Thoracic aorta (tissue), 2 donors: ENCODE results near the gene SETD6. TPM values are rescaled to one million over a fixed set of nuclear protein-coding genes. Genes with fewer than 3 reads are reported as not detected.

Source experiments
- ATAC-seq: fragments of 150-250 bp; one replicate; pipeline ENCODE4 v1.8.0; 2017; ENCODE audit warnings: low read depth; ENCODE audit not compliant: insufficient number of reproducible peaks, low FRiP score
- DNase-seq: peaks from one replicate; pipeline ENCODE4 v3.0.0-alpha.2; 2020; ENCODE audit warnings: low spot score
- H3K27ac ChIP-seq, 2 donors: fragments of 200-600 bp; sonication (generic); 1 replicate in 1 of 2; 2 replicates in 1 of 2; pipeline ENCODE4 v1.5.1; 2016; ENCODE audit warnings: mild to moderate bottlenecking in 2 of 2, moderate library complexity in 2 of 2
- H3K27me3 ChIP-seq: fragments of 200-600 bp; sonication (generic); replicated peaks from 2 replicates; pipeline ENCODE4 v1.6.0; 2016; ENCODE audit warnings: mild to moderate bottlenecking; ENCODE audit not compliant: insufficient read depth
- H3K36me3 ChIP-seq: fragments of 200-600 bp; sonication (generic); one replicate; pipeline ENCODE4 v1.5.1; 2016
- H3K4me1 ChIP-seq, 2 donors: fragments of 200-600 bp; sonication (generic); 1 replicate in 1 of 2; 2 replicates in 1 of 2; pipeline versions ENCODE4 v1.5.1 to v1.6.0; 2016; ENCODE audit warnings: low read depth in 2 of 2, mild to moderate bottlenecking in 1 of 2; ENCODE audit not compliant: control insufficient read depth in 1 of 2
- H3K4me3 ChIP-seq: fragments of 200-600 bp; sonication (generic); 2 replicates; pipeline ENCODE4 v1.5.1; 2016; ENCODE audit warnings: mild to moderate bottlenecking
- H3K9me3 ChIP-seq: fragments of 200-600 bp; sonication (generic); 2 replicates; pipeline ENCODE4 v1.5.1; 2016
- total RNA-seq, 2 donors: library from RNA; depleted of rRNA; stranded (reverse); fragments of >200 nt; gene quantifications; one replicate each; pipeline versions ENCODE4 v1.1.0 to v1.2.3, GENCODE V29; 2016
- TF ChIP-seq, protein P1 (sequence below): fragments of 200-600 bp; sonication (generic); IDR thresholded peaks from one replicate; pipeline ENCODE4 v1.5.1; 2019; ENCODE audit warnings: antibody characterized with exemption

The SETD6 gene
- total RNA-seq, 2 donors from 2014 or later: 19.2 to 47.3 TPM

DNA sequence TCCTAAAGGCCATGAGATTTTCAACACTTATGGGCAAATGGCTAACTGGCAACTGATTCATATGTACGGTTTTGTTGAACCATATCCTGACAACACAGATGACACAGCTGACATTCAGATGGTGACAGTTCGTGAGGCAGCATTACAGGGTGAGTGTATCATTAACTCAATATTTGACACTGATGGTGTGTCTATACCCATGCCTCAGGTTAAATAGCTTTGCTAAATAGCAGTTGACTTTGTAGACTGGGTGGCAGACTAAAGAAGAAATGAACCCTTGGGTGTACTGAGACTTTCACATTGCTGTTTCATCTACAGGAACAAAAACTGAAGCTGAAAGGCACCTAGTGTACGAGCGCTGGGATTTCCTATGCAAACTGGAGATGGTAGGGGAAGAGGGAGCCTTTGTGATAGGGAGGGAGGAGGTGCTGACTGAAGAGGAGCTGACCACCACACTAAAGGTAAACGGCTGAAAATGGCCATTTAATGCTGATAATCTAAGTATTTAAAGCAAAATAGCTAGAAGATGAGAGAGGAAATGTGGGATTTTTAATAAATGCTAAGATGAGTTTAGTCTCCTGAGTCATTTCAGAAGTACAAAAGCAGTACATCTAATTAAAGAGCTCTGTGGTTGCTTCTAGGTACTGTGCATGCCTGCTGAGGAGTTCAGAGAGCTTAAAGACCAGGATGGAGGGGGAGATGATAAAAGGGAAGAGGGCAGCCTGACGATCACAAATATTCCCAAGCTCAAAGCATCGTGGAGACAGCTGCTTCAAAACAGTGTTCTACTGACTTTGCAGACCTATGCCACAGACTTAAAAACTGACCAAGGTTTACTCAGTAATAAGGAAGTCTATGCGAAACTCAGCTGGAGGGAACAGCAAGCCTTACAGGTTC lies 3.0 kb downstream of the SETD6 start:
- H3K27ac ChIP-seq: no peak overlapping the region
- no peak for ATAC-seq
- TF ChIP-seq, protein P1, sequence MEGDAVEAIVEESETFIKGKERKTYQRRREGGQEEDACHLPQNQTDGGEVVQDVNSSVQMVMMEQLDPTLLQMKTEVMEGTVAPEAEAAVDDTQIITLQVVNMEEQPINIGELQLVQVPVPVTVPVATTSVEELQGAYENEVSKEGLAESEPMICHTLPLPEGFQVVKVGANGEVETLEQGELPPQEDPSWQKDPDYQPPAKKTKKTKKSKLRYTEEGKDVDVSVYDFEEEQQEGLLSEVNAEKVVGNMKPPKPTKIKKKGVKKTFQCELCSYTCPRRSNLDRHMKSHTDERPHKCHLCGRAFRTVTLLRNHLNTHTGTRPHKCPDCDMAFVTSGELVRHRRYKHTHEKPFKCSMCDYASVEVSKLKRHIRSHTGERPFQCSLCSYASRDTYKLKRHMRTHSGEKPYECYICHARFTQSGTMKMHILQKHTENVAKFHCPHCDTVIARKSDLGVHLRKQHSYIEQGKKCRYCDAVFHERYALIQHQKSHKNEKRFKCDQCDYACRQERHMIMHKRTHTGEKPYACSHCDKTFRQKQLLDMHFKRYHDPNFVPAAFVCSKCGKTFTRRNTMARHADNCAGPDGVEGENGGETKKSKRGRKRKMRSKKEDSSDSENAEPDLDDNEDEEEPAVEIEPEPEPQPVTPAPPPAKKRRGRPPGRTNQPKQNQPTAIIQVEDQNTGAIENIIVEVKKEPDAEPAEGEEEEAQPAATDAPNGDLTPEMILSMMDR: no peak
- DNase-seq: no peak
- H3K9me3 ChIP-seq: no peaks in the 10 kb centered on the region
- H3K27me3 ChIP-seq: no peaks in the 10 kb centered on the region
- H3K36me3 ChIP-seq: peaks cover 54% of the 10 kb centered on the region
- peaks cover 4 to 15% of the 10 kb centered on the region in 2 donors for H3K4me1 ChIP-seq
- no peak overlapping the region for H3K4me3 ChIP-seq

DNA sequence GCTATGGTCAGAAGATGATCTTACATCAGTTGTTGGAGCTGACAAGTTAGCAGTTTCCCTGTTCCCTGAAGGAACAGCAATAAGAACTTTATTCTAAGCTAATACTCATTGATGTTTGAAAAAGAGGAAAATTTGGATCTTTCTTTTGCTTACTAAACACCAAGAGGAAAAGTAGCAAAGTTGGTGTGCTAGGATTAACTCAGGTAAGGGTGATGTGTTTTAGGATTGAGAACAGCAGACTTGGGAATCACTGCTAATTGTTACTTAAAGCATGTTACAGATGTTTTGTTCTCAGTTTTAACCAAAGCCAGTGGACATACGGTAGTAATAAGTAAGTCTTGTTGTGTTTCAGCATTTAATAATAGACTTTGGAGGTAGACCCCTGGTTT lies 3.7 kb downstream of the SETD6 start:
- no peak overlapping the region for H3K27ac ChIP-seq
- peaks cover 4 to 15% of the 10 kb centered on the region in 2 donors for H3K4me1 ChIP-seq
- H3K27me3 ChIP-seq: no peaks in the 10 kb centered on the region
- peaks cover 60% of the 10 kb centered on the region for H3K36me3 ChIP-seq
- ATAC-seq (no peak), DNase-seq (no peak)
- H3K4me3 ChIP-seq: no peak overlapping the region
- TF ChIP-seq, protein P1: no peak
- no peaks in the 10 kb centered on the region for H3K9me3 ChIP-seq

DNA sequence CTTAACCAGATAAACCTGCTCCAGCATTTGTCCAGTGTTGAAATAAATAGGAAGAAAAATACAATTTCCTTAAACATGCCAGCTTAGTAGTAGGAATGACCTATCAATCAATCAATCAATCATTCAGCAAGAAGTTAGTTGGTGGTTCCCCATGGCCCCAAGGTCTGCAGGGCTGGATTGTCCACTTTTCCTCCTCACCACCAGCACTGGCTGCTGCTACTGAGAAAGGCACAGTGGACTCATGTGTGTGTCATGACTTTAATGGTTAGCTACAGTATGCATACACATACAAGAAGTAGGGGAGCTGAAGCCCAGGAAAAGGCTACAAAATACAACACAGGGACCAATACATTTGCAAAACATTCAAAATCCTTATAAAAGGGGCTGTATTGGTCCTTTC lies 4.4 kb downstream of the SETD6 start:
- H3K9me3 ChIP-seq: no peaks in the 10 kb centered on the region
- H3K4me1 ChIP-seq: peaks cover 4 to 11% of the 10 kb centered on the region in 2 donors
- TF ChIP-seq, protein P1: no peak
- no peak overlapping the region for H3K27ac ChIP-seq
- no peak for ATAC-seq
- no peaks in the 10 kb centered on the region for H3K27me3 ChIP-seq
- peaks cover 66% of the 10 kb centered on the region for H3K36me3 ChIP-seq
- no peak overlapping the region for H3K4me3 ChIP-seq
- no peak for DNase-seq

DNA sequence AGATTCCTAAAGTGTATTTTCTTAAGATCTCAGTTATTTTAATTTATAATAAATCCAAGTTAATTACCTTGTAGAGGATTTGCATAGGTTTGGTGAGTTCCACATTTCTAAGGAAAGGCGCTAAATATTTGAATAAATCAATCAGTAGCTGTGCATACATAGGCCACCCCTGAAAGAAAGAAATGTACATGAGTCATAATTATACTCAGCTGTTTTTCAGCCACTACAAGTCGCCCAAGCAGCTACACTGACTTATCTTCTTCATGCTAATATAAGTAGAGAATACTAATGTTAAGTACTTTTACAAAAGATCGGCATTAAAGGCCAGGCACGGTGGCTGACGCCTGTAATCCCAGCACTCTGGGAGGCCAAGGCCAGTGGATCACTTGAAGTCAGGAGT lies 14.9 kb downstream of the SETD6 start:
- TF ChIP-seq, protein P1: no peak

DNA sequence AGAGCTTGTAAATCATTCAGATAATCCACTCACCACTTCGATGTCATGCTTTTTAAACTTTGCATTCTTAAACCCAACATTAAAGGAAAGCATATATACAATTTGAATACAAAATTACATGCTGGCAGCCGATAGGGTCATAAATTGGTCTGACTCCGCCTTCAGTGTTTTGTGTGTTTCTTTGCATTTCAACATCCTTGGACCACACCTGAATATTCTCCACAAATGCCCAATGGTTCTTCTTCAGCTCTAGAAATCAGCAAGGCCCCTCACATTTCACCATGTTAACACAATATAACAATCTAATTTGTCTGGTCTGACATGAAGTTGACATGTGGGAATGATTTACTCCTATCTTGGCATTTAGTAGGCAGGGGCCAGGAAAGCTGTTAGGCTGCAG lies 17.1 kb downstream of the SETD6 start:
- Histone ChIP-seq H3K4me1 (no peaks in the 10 kb centered on the region), H3K36me3 (peaks cover 50% of the 10 kb centered on the region), H3K4me3 (no peak overlapping the region), H3K9me3 (no peaks in the 10 kb centered on the region), H3K27ac (no peak overlapping the region), H3K27me3 (no peaks in the 10 kb centered on the region)
- ATAC-seq: no peak
- TF ChIP-seq, protein P1: no peak
- no peak for DNase-seq

More for the DNA sequence above, 14.9 kb downstream of the SETD6 start:
- H3K4me3 ChIP-seq: no peak overlapping the region
- H3K4me1 ChIP-seq: no peaks in the 10 kb centered on the region
- no peaks in the 10 kb centered on the region for H3K9me3 ChIP-seq
- DNase-seq (no peak), ATAC-seq (no peak)
- no peak overlapping the region for H3K27ac ChIP-seq
- H3K27me3 ChIP-seq: no peaks in the 10 kb centered on the region
- peaks cover 57% of the 10 kb centered on the region for H3K36me3 ChIP-seq
